Esophagus muscularis mucosa (tissue), 4 donors: ENCODE results near the gene TOMM5. TPM values are rescaled to one million over a fixed set of nuclear protein-coding genes. Genes with fewer than 3 reads are reported as not detected.

Source experiments
- DNase-seq: peaks from one replicate; pipeline ENCODE4 v3.0.0-alpha.2; 2017; ENCODE audit errors: extremely low spot score
- H3K27ac ChIP-seq, 4 donors: fragments of 200-600 bp; sonication (generic); replicated peaks in 1 of 4; 1 replicate in 3 of 4; 2 replicates in 1 of 4; pipeline ENCODE4 v1.5.1; 2016 to 2019; ENCODE audit warnings: mild to moderate bottlenecking in 1 of 4
- H3K27me3 ChIP-seq, 4 donors: fragments of 200-600 bp; sonication (generic); one replicate each; pipeline versions ENCODE4 v1.5.1 to v1.6.0; 2016 to 2019
- H3K36me3 ChIP-seq, 4 donors: fragments of 200-600 bp; sonication (generic); one replicate each; pipeline ENCODE4 v1.5.1; 2016 to 2019
- H3K4me1 ChIP-seq, 4 donors: fragments of 200-600 bp; sonication (generic); one replicate each; pipeline ENCODE4 v1.5.1; 2016 to 2019
- H3K4me3 ChIP-seq, 4 donors: fragments of 200-600 bp; sonication (generic); 1 replicate in 2 of 4; 2 replicates in 2 of 4; pipeline ENCODE4 v1.5.1; 2016 to 2019; ENCODE audit warnings: mild to moderate bottlenecking in 4 of 4, moderate library complexity in 1 of 4
- H3K9me3 ChIP-seq, 4 donors: fragments of 200-600 bp; sonication (generic); 1 replicate in 3 of 4; 2 replicates in 1 of 4; pipeline ENCODE4 v1.5.1; 2016 to 2019
- CTCF ChIP-seq, 3 experiments: fragments of 200-600 bp in 2 of 3; fragments of 450-650 bp in 1 of 3; sonication (generic) in 2 of 3; IDR thresholded peaks; one replicate each; pipeline ENCODE4 v1.5.1; 2017 to 2019; ENCODE audit warnings: antibody characterized with exemption in 3 of 3, mild to moderate bottlenecking in 2 of 3, moderate library complexity in 1 of 3
- EP300 ChIP-seq: sonication (generic); formaldehyde crosslinking; IDR thresholded peaks from one replicate; pipeline ENCODE4 v1.6.1; 2017; ENCODE audit warnings: antibody characterized with exemption
- POLR2A ChIP-seq: fragments of 450-650 bp; IDR thresholded peaks from one replicate; pipeline ENCODE4 v1.6.1; 2017; ENCODE audit warnings: antibody characterized with exemption, moderate library complexity, mild to moderate bottlenecking, low read depth
- POLR2AphosphoS5 ChIP-seq, 2 donors: sonication (generic); formaldehyde crosslinking; IDR thresholded peaks; one replicate each; pipeline ENCODE4 v1.6.1; 2017; ENCODE audit warnings: antibody characterized with exemption in 2 of 2
- WGBS: methylation state at CpG from one replicate; pipeline ENCODE4 v1.1.5; 2018; 5-methylcytosine and 5-hydroxymethylcytosine counted together
- intact Hi-C: fragments of 100-400 bp; cut with DNase I; formaldehyde crosslinking; loops from one replicate; pipeline ENCODE4 v1.15.1; 2023
- total RNA-seq, 4 donors: library from RNA; depleted of rRNA; stranded (reverse); fragments of >200 nt; gene quantifications; one replicate each; pipeline versions ENCODE4 v1.1.0 to v1.2.1, GENCODE V29; 2016

TOMM5 gene
- total RNA-seq, 4 donors from 2014 or later, result 55.7 to 84.3 (median 62.5) TPM

GRCh38 chr9:37639109-37639762 lies 46.8 kb upstream of the TOMM5 start:
- intact Hi-C loops, result no loop called here
- 86% methylated on average over 4 of the region's 4 CpGs for WGBS
- DNase-seq, result no peak
- TF ChIP-seq POLR2AphosphoS5 (IDR thresholded peaks at IDR 0.05) (no peak), EP300 (no peak), CTCF (IDR thresholded peaks at IDR 0.05) (no peak), POLR2A (no peak)
- Histone ChIP-seq H3K36me3 (no peaks in the 10 kb centered on the region), H3K4me3 (no peak overlapping the region), H3K9me3 (no peaks in the 10 kb centered on the region), H3K4me1 (no peaks in the 10 kb centered on the region), H3K27ac (no peak overlapping the region), H3K27me3 (peaks cover 0 to 26% (median 0%) of the 10 kb centered on the region in 4 donors)

GRCh38 chr9:37636511-37637448 lies 44.4 kb upstream of the TOMM5 start:
- H3K27ac ChIP-seq, result no peak overlapping the region
- intact Hi-C loops, result no loop called here
- H3K4me1 ChIP-seq, result no peaks in the 10 kb centered on the region
- 94% methylated on average over 29 of the region's 39 CpGs for WGBS
- no peak for DNase-seq
- no peak overlapping the region for H3K4me3 ChIP-seq
- no peaks in the 10 kb centered on the region for H3K9me3 ChIP-seq
- peaks cover 0 to 18% (median 0%) of the 10 kb centered on the region in 4 donors for H3K27me3 ChIP-seq
- no peaks in the 10 kb centered on the region for H3K36me3 ChIP-seq
- TF ChIP-seq POLR2AphosphoS5 (IDR thresholded peaks at IDR 0.05) (no peak), CTCF (IDR thresholded peaks at IDR 0.05) (no peak), POLR2A (no peak), EP300 (no peak)

GRCh38 chr9:37635808-37636207 lies 43.4 kb upstream of the TOMM5 start:
- intact Hi-C loops, result no loop called here
- H3K27ac ChIP-seq, result no peak overlapping the region
- TF ChIP-seq POLR2AphosphoS5 (IDR thresholded peaks at IDR 0.05), result no peak
- TF ChIP-seq POLR2A, result no peak
- TF ChIP-seq EP300, result no peak
- no peak for TF ChIP-seq CTCF (IDR thresholded peaks at IDR 0.05)
- DNase-seq, result no peak
- H3K36me3 ChIP-seq, result no peaks in the 10 kb centered on the region
- WGBS, result 80% methylated on average over 14 of the region's 16 CpGs
- peaks cover 0 to 18% (median 0%) of the 10 kb centered on the region in 4 donors for H3K27me3 ChIP-seq
- H3K4me1 ChIP-seq, result no peaks in the 10 kb centered on the region
- H3K4me3 ChIP-seq, result no peak overlapping the region
- no peaks in the 10 kb centered on the region for H3K9me3 ChIP-seq

GRCh38 chr9:37632479-37632878 lies 40.1 kb upstream of the TOMM5 start:
- H3K27ac ChIP-seq, result no peak overlapping the region
- TF ChIP-seq POLR2A, result no peak
- TF ChIP-seq POLR2AphosphoS5 (IDR thresholded peaks at IDR 0.05), result no peak
- no peak for TF ChIP-seq CTCF (IDR thresholded peaks at IDR 0.05)
- no peak for TF ChIP-seq EP300
- no peak for DNase-seq
- no peak overlapping the region for H3K4me3 ChIP-seq
- intact Hi-C loops, result no loop called here
- no peaks in the 10 kb centered on the region for H3K4me1 ChIP-seq
- peaks cover 0 to 18% (median 0%) of the 10 kb centered on the region in 4 donors for H3K27me3 ChIP-seq
- 82% methylated on average over 4 of the region's 4 CpGs for WGBS
- H3K36me3 ChIP-seq, result no peaks in the 10 kb centered on the region
- no peaks in the 10 kb centered on the region for H3K9me3 ChIP-seq
